DND-41 (cell line): ENCODE measurements around the gene NEAT1.
A peak's percentile ranks its signal among the peaks of the same experiment; 100 is the strongest.

Source experiments
- ATAC-seq: fragments of 200-7000 bp; cut with Tn5 transposase; 3 replicates; pipeline ENCODE4 v1.9.1; 2021; ENCODE audit warnings: low read depth; ENCODE audit not compliant: insufficient read depth
- DNase-seq: peaks from one replicate; pipeline ENCODE4 v3.0.0-alpha.2; 2020
- H2AFZ ChIP-seq: 2 replicates; pipeline ENCODE4 v1.6.0; 2012; ENCODE audit warnings: low read depth, low read length
- H3K27ac ChIP-seq: 2 replicates; pipeline ENCODE4 v1.5.1; 2012; ENCODE audit warnings: low read length, inconsistent platforms
- H3K27me3 ChIP-seq: fragments of 200-600 bp; sonication (generic); 2 replicates; pipeline ENCODE4 v1.6.0; 2012; ENCODE audit warnings: low read length, mild to moderate bottlenecking, inconsistent platforms; ENCODE audit not compliant: insufficient read depth, poor library complexity
- H3K36me3 ChIP-seq: 2 replicates; pipeline ENCODE4 v1.5.1; 2012; ENCODE audit warnings: low read length, inconsistent platforms; ENCODE audit not compliant: insufficient read depth
- H3K4me1 ChIP-seq: 2 replicates; pipeline ENCODE4 v1.5.1; 2012; ENCODE audit warnings: mild to moderate bottlenecking, low read length; ENCODE audit not compliant: insufficient read depth
- H3K4me2 ChIP-seq: 2 replicates; pipeline ENCODE4 v1.6.0; 2012; ENCODE audit warnings: mild to moderate bottlenecking, moderate library complexity, low read length, inconsistent platforms; ENCODE audit not compliant: insufficient read depth
- H3K4me3 ChIP-seq, 2 experiments: fragments of 200-600 bp in 1 of 2; shearing (Covaris generic) in 1 of 2; 2 replicates each; pipeline ENCODE4 v1.5.1; 2012 to 2016; ENCODE audit warnings: inconsistent platforms in 2 of 2, low read length in 2 of 2, mild to moderate bottlenecking in 2 of 2, low read depth in 1 of 2, moderate library complexity in 1 of 2
- H3K79me2 ChIP-seq: 2 replicates; pipeline ENCODE4 v1.6.0; 2012; ENCODE audit warnings: low read length, inconsistent platforms; ENCODE audit not compliant: insufficient read depth
- H3K9ac ChIP-seq: 2 replicates; pipeline ENCODE4 v1.6.0; 2012; ENCODE audit warnings: low read depth, mild to moderate bottlenecking, inconsistent platforms, low read length, moderate library complexity
- H3K9me3 ChIP-seq: 2 replicates; pipeline ENCODE4 v1.5.1; 2012; ENCODE audit warnings: low read length, moderate library complexity, mild to moderate bottlenecking, inconsistent platforms; ENCODE audit not compliant: insufficient read depth, severe bottlenecking
- H4K20me1 ChIP-seq: 2 replicates; pipeline ENCODE4 v1.6.0; 2012; ENCODE audit warnings: low read length; ENCODE audit not compliant: insufficient read depth
- CTCF ChIP-seq: IDR thresholded peaks from 2 replicates; pipeline ENCODE4 v1.5.1; 2012; ENCODE audit warnings: borderline replicate concordance, low read length, moderate library complexity, mild to moderate bottlenecking; ENCODE audit not compliant: poor library complexity, severe bottlenecking; ENCODE audit errors: extremely low read depth
- EZH2 ChIP-seq: IDR thresholded peaks from 3 replicates; pipeline ENCODE4 v1.6.1; 2012; ENCODE audit warnings: borderline replicate concordance, low read depth, mild to moderate bottlenecking, moderate library complexity, low read length, inconsistent platforms; ENCODE audit not compliant: severe bottlenecking

Gene NEAT1

GRCh38 chr11:65422633-65423515, at the start of gene NEAT1:
TSS of gene NEAT1 (plus strand) at chr11:65422798.
- Histone ChIP-seq H2AFZ (peak within 1 kb of the TSS; percentile 73), H3K36me3 (peaks cover 47% of the 10 kb centered on the region), H3K4me2 (peak within 1 kb of the TSS; percentile 86), H3K4me3 (peak within 1 kb of the TSS; percentile 75 to 79), H3K4me1 (peaks cover 70% of the 10 kb centered on the region), H3K9ac (peak within 1 kb of the TSS; percentile 98), H3K27ac (peak within 1 kb of the TSS; percentile 99), H3K27me3 (no peaks in the 10 kb centered on the region), H3K79me2 (peaks cover 97% of the 10 kb centered on the region), H4K20me1 (peaks cover 52% of the 10 kb centered on the region), H3K9me3 (no peaks in the 10 kb centered on the region)
- TF ChIP-seq EZH2 (no peak), CTCF (no peak)
- DNase-seq (peak; percentile 93), ATAC-seq (peak; percentile 20)

- Histone ChIP-seq H3K9ac (no peak overlapping the region), H4K20me1 (no peaks in the 10 kb centered on the region), H2AFZ (no peak overlapping the region), H3K9me3 (no peaks in the 10 kb centered on the region), H3K4me3 (no peak overlapping the region), H3K4me2 (no peak overlapping the region), H3K79me2 (no peaks in the 10 kb centered on the region), H3K36me3 (no peaks in the 10 kb centered on the region), H3K27me3 (no peaks in the 10 kb centered on the region), H3K27ac (no peak overlapping the region), H3K4me1 (no peaks in the 10 kb centered on the region)
- TF ChIP-seq EZH2 (no peak), CTCF (no peak)
- ATAC-seq (no peak), DNase-seq (no peak)
Observed at GRCh38 chr11:65373839-65374580, 48.6 kb upstream of the NEAT1 start.

- TF ChIP-seq EZH2 (no peak), CTCF (no peak)
- no peak overlapping the region for H3K4me3 ChIP-seq
- ATAC-seq, result no peak
- H3K9me3 ChIP-seq, result no peaks in the 10 kb centered on the region
- H3K79me2 ChIP-seq, result peaks cover under 1% of the 10 kb centered on the region; the same call in 1 of the 2 replicates
- H4K20me1 ChIP-seq, result no peaks in the 10 kb centered on the region
- no peaks in the 10 kb centered on the region for H3K4me1 ChIP-seq
- no peak overlapping the region for H2AFZ ChIP-seq
- H3K4me2 ChIP-seq, result no peak overlapping the region
- no peaks in the 10 kb centered on the region for H3K36me3 ChIP-seq
- DNase-seq, result no peak
- no peaks in the 10 kb centered on the region for H3K27me3 ChIP-seq
- H3K9ac ChIP-seq, result no peak overlapping the region
- no peak overlapping the region for H3K27ac ChIP-seq
Observed at GRCh38 chr11:65375012-65375411, 47.6 kb upstream of the NEAT1 start.
